HG03039 (cell line): ENCODE data around the gene OSBPL1A.

ENCODE experiments used
- ATAC-seq: cut with Tn5 transposase; IDR thresholded peaks from one replicate; pipeline ENCODE4 v1.9.1; 2021; ENCODE audit warnings: mild to moderate bottlenecking, moderate library complexity; ENCODE audit not compliant: unreplicated experiment

The OSBPL1A gene

GRCh38 chr18:24270358-24270936, 127.2 kb downstream of the OSBPL1A start:
- no peak for ATAC-seq

- no peak for ATAC-seq
Observed at GRCh38 chr18:24268784-24269550, 128.7 kb downstream of the OSBPL1A start.

GRCh38 chr18:24267878-24268277, 129.7 kb downstream of the OSBPL1A start:
- ATAC-seq: no peak

DNA sequence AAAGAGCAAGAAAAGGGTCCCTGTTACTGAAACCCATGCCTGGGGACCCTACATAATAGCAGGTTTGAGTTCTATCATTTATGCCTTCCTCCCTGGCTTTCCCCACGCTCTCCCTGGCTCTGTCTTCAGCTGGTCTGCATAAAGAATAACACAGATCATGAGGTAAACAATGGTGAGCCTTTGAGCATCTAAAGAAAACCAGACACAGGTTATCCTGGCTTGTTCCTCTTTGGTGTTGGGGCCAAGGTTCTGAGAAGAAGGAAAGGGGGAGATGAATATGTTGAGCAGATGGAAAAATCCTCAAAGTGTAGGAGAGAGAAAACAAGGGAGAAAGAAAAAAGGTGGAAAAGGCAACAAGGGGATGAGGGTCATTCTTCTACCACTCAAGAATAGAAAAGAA, 131.5 kb downstream of the OSBPL1A start:
- no peak for ATAC-seq

DNA sequence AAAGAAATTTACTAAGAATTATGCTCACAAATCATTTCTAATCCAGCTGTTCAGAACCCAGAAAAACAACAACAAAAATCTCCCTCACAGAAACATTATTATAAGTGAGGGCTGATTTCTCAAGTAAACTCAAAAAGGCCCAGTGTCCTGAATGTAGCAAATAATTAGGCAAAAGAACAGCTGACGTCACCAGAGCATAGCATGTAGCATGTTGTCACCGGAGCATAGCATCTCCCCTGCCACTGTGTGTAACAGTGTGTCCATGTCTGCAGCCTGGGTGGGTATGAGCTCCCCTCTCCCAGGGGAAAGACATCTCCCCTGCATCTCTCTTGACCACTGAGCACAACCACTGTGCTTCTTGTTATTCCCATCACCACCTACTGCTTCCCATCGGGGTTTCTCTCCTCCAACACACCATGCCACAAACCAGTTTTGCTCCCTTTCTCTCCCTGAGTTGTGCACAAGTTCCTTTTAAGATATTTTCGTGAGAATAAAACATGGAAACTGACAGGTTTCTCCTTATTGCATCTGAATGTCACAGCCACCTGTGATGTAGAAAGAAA, 132.0 kb downstream of the OSBPL1A start:
- ATAC-seq: no peak

GRCh38 chr18:24263050-24263449, 134.6 kb downstream of the OSBPL1A start:
- ATAC-seq: no peak

DNA sequence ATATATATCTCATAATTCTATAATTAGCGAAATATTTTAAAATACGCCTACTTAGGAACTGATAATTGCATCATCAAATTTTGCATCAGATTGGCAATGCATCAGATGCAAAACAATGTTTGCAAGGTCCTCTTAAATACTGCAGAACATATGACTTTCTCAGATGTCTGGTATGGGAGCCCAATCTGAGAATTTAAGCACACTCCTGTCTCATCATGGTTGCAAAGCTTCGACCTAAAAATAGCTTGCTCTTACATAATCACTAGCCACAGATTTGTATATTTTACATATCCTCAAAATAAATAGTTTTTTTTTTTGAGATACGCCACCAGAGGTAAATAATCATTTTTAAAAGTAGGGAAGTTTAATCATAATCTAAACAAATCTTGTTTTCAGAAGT, 135.5 kb downstream of the OSBPL1A start:
- no peak for ATAC-seq

GRCh38 chr18:24259869-24260641, 137.6 kb downstream of the OSBPL1A start:
- no peak for ATAC-seq

- ATAC-seq: no peak
Observed at GRCh38 chr18:24254071-24254470, 143.6 kb downstream of the OSBPL1A start.

DNA sequence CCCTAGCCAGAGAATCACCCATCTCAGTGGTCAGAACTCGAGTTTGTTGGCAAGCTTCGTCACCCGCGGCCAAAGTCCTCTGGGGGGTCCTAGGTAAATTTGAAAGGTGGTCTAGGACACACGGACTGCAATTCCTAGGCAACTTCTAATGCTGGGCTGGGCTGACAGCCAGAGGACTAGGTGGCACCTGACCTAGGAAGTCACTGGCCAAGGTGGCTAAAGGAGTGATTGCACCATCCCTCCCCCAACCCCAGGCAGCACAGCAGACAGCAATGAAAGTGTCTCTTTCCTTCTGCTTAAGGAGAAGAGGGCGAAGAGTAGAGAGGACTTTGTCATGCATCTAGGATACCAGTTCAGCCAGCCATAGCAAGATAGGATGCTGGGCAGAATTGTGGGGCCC, 147.9 kb downstream of the OSBPL1A start:
- no peak for ATAC-seq

DNA sequence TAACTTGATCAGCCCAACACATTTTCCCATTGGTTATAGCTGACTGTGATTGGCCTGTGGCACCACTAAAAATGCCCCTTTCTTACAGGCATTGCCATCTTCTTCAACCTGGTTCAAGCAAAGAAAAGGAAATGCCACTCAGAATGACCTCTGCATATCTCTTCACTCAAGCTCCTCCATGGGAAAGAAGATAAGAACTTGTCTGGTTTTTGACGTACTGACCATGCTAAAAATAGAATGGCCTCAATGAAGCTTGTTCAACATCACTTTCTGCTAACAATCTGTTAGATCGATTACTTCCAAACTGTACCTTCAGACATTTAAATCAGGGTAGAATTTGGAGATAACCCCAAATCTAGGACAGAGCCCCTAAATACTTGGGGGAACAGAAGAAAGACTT, 149.3 kb downstream of the OSBPL1A start:
- ATAC-seq: no peak

DNA sequence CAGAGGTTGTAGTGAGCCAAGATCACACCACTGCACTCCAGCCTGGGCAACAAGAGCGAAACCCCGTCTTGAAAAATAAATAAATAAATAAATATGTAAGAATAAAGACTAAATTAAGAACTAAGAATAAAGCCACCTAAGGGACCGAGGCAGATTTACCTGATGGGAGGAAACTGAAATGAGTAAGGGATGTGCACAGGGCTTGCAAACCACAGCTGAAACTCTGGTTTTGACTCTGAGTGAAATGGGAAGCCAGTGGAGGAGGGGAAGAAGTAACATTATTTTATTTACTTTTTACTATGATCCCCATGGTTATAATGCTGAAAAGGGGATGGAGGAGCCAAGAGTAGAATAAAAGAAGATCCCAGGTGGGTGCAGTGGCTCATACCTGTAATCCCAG, 151.5 kb downstream of the OSBPL1A start:
- ATAC-seq: peak; percentile 92

GRCh38 chr18:24244698-24245097, 152.9 kb downstream of the OSBPL1A start:
- ATAC-seq: no peak

- ATAC-seq: no peak
Observed at GRCh38 chr18:24243677-24244076, 153.9 kb downstream of the OSBPL1A start.

DNA sequence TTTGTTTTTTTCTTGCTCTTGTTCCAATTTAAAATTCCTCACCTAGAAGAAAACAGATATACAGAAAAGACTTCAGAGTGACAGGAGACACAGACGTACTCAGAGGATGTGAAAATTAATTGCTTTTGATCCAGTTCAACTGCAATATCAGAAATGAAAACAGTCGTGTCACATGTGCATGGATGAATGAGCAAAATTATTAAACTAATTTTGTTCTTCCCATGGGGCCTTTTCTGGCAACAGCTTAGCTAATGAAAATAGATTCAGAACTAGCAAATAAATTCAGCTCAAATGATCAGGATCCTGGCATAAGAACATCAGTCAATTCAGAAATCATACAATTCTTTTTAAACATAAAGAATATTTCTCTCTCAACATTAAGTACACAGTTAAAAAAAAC, 158.3 kb downstream of the OSBPL1A start:
- no peak for ATAC-seq

- ATAC-seq: no peak
Observed at GRCh38 chr18:24238387-24238786, 159.2 kb downstream of the OSBPL1A start.

GRCh38 chr18:24234850-24235418, 162.7 kb downstream of the OSBPL1A start:
- ATAC-seq: no peak

DNA sequence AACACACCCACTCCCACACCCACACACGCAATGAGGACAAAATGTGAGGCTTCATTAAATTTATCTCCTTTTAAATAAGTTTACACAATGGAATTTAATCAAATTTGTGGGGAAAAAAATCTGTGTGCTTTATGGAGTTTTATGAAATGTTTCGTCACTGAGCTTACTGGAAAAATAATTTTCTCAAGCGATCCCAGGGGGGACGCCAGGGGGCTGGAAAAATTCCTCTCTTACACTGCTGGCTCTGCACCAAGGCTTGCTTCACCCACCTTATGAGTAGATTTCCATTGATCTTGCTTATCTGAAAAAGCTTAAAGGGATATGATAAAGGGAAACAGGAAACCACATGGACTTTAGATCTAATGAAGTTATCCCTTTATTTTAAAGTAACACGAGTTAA, 163.3 kb downstream of the OSBPL1A start:
- no peak for ATAC-seq

DNA sequence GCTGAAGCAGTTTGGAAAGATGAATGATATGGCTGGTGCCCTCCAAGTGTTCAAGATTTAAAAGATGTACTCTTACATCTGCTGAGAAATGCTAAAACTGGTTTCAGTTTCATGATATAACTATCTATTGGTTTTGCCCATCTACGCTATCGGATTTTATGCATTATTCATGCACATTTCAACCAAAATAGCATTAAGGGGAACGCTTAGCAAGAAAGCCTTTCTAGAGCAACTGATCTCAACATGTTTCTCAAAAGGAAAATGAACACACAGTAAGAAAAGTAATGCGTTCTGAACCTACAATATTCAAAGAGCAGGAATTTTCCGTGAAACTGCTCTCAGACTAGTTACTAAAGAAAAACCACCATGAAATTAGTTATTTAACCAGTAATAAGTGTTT, 164.8 kb downstream of the OSBPL1A start:
- ATAC-seq: no peak

DNA sequence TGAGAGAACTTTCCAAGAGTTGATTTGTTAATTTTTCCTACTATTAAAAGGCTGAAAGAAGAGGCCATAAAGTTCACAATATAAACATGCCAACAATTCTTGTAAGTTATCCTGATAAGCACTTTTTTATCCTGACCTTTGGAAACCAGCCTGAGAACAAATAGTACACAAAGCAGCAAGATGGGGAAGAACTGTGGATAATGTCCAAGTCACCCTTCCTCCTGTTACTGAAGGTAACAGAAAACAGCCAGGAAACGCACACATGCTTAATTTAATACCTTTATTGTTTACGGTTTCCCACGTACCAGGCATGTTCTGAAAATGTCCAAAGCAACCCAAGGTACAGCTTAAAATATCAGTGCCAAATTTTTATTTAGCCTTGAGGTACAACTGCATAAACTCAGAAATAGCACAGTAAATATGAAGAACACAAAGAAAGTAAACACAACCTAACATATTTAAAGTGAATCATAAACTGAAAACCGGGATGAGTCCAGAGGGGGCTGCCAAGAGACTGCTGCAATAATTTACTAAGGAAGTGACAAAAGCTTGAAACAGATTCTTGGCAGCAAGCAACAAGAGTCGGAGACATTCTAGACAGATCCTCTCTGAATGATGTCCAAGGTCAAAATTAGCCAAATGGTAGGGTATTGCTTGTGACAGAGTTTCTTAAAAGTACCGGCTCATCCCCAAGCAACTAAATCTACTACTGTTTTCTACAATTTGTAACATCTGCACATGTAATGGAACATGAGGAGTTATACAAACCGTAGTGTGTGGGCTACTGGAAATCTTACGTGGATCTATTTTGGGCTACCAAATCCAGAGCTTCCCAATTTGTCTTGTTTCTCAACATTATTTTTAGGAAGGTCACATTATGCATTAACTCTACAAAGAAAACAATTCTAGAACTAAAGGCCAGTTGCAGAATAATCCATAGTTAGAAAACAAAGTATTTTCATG, 165.6 kb downstream of the OSBPL1A start:
- ATAC-seq: no peak
